ENCODE results near the gene FAM9C. TPM values are rescaled to one million over a fixed set of nuclear protein-coding genes. Genes with fewer than 3 reads are reported as not detected.
A peak's percentile ranks its signal among the peaks of the same experiment; 100 is the strongest.

FAM9C gene
- total RNA-seq, 6 donors from 2014 or later, result 0.20 TPM; not detected in 5

DNA sequence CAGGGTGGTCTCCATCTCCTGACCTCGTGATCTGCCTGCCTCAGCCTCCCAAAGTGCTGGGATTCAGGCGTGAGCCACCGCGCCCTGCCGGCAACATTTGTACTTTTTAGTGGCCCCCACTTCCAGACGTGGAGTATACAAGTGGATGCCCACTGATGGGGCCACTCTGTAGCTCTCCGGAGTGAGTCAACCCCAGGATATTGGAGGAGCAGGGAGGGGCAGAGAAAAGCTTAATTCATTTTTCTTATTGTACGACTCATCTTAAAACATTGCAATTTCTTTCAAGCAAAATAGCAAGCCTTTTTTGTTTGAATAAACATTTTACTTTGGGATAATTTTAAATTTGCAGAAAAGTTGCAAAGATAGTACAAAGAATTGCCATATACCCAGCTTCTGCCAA, 34.6 kb downstream of the FAM9C start:
- ATAC-seq (ENCODE audit: low FRiP score in 2 of 2), result no peak

GRCh38 chrX:13009273-13009672, 35.1 kb downstream of the FAM9C start:
- Histone ChIP-seq H3K27me3 (no peaks in the 10 kb centered on the region), H3K4me1 (peaks cover 4 to 28% (median 21%) of the 10 kb centered on the region in 4 donors), H3K27ac (no peak overlapping the region), H3K9me3 (no peaks in the 10 kb centered on the region), H3K36me3 (no peaks in the 10 kb centered on the region), H3K4me3 (no peak overlapping the region)
- WGBS, 2 donors, result 40 to 59% methylated on average over 3 of the region's 3 CpGs
- ATAC-seq (ENCODE audit: low FRiP score in 2 of 2) (peak in 1 of 2 donors; percentile 83), DNase-seq (peak; percentile 8 to 84)
- peak in 1 of 4 donors; percentile 12 for TF ChIP-seq EP300 (IDR thresholded peaks at IDR 0.05)
- TF ChIP-seq POLR2AphosphoS5 (IDR thresholded peaks at IDR 0.05), result no peak

More for the DNA sequence above, 34.6 kb downstream of the FAM9C start:
- Histone ChIP-seq H3K27me3 (no peaks in the 10 kb centered on the region), H3K36me3 (no peaks in the 10 kb centered on the region), H3K9me3 (no peaks in the 10 kb centered on the region), H3K4me3 (no peak overlapping the region), H3K4me1 (peaks cover 4 to 29% (median 24%) of the 10 kb centered on the region in 4 donors), H3K27ac (no peak overlapping the region)
- WGBS, 2 donors, result 87 to 99% methylated on average over 6 to 8 of the region's 8 CpGs
- DNase-seq, result peak in 1 of 2 donors; percentile 13
- TF ChIP-seq EP300 (IDR thresholded peaks at IDR 0.05), result no peak
- no peak for TF ChIP-seq POLR2AphosphoS5 (IDR thresholded peaks at IDR 0.05)
- no peak for TF ChIP-seq POLR2A (IDR thresholded peaks at IDR 0.05)
- no peak for TF ChIP-seq CTCF (IDR thresholded peaks at IDR 0.05)

DNA sequence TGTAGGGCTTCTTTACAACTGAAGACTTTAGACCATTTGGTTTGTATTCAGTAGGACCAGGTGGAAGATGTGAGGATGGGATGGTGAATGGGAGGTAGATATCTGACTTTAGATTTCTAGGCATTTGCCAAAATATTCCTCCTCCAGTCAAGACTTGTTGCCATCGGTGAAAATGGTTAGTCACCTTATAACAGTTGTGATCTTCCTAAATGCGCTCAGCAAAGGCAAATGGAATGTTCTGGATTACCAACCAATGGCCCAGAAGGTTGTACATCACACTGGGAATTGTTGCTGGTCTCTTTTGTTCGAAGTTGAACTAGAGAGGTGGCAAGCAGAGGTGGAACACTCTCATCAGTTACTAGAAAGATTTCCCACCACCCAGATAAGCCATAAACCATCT, 35.6 kb downstream of the FAM9C start:
- no peak overlapping the region for H3K4me3 ChIP-seq
- 77 to 94% methylated on average over 3 of the region's 3 CpGs for WGBS, 2 donors
- ATAC-seq (ENCODE audit: low FRiP score in 2 of 2) (no peak), DNase-seq (no peak)
- H3K9me3 ChIP-seq, result no peaks in the 10 kb centered on the region
- H3K27ac ChIP-seq, result peak overlapping the region in 1 of 4 donors; percentile 30
- H3K36me3 ChIP-seq, result no peaks in the 10 kb centered on the region
- no peaks in the 10 kb centered on the region for H3K27me3 ChIP-seq
- TF ChIP-seq EP300 (IDR thresholded peaks at IDR 0.05) (no peak), CTCF (IDR thresholded peaks at IDR 0.05) (no peak), POLR2A (IDR thresholded peaks at IDR 0.05) (no peak), POLR2AphosphoS5 (IDR thresholded peaks at IDR 0.05) (no peak)
- peaks cover 4 to 24% (median 19%) of the 10 kb centered on the region in 4 donors for H3K4me1 ChIP-seq

DNA sequence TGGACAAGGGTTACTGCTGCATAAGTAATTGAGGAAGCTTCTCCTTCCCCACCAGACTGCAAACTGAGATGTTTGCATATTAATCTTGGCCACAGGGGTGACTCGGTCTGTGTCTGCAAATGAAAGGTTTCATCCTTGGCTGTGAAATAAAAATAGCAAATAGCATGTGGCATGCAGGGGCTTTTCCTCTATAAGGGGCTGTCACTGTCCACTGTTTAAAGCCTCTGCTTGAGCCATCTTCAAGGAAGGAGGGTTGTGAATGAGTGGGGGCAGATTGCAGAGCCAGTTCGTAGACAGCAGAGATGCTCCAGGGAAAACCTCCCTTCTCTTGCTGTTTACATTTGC, 36.3 kb downstream of the FAM9C start:
- no peak for TF ChIP-seq POLR2A (IDR thresholded peaks at IDR 0.05)
- no peaks in the 10 kb centered on the region for H3K9me3 ChIP-seq
- no peak overlapping the region for H3K4me3 ChIP-seq
- 41% methylated on average over 2 of the region's 2 CpGs; no CpG with 5 or more reads in 1 of the 2 donors for WGBS, 2 donors
- DNase-seq (no peak), ATAC-seq (ENCODE audit: low FRiP score in 2 of 2) (no peak)
- H3K27me3 ChIP-seq, result no peaks in the 10 kb centered on the region
- no peaks in the 10 kb centered on the region for H3K36me3 ChIP-seq
- H3K4me1 ChIP-seq, result peaks cover 4 to 18% (median 16%) of the 10 kb centered on the region in 4 donors
- peak overlapping the region in 1 of 4 donors; percentile 30 for H3K27ac ChIP-seq

DNA sequence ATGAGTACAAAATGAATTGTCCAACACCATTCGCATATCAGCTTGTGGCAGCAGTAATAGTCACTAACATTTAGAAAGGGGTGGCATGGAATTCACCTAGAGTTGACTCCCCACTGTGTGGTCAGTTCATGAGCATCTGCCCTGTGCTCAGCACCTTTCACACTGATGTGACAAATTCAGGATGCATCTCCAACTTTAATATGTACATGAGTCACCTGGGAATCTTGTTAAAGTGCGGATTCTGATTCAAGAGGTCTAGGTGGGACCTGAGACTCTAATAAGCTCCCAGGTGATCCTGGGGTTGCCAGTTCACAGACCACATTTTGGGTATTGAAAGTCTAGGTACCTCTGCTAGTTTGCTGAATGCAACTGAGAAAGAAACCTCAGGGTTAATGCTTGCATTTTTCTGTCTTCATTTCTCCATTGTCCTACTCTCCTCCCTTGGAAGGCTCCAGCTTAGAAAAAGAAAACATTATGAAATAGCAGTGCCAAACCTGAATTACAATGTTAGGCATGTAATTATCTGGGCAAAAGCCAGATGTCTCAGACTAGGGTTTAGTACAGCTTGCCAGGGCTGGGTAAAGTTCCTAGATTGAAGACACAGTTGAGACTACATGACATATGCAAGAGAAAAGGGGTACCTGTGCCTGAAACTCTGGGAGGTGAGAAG, 36.8 kb downstream of the FAM9C start:
- Histone ChIP-seq H3K27ac (peak overlapping the region in 1 of 4 donors; percentile 15), H3K4me3 (no peak overlapping the region), H3K27me3 (no peaks in the 10 kb centered on the region), H3K36me3 (no peaks in the 10 kb centered on the region), H3K4me1 (peaks cover 4 to 18% (median 15%) of the 10 kb centered on the region in 4 donors), H3K9me3 (no peaks in the 10 kb centered on the region)
- 50 to 87% methylated on average over 1 to 2 of the region's 2 CpGs for WGBS, 2 donors
- TF ChIP-seq POLR2A (IDR thresholded peaks at IDR 0.05), result no peak
- TF ChIP-seq POLR2AphosphoS5 (IDR thresholded peaks at IDR 0.05), result no peak
- no peak for TF ChIP-seq CTCF (IDR thresholded peaks at IDR 0.05)
- TF ChIP-seq EP300 (IDR thresholded peaks at IDR 0.05), result no peak
- ATAC-seq (ENCODE audit: low FRiP score in 2 of 2) (no peak), DNase-seq (no peak)
